ENCODE data around the gene C1orf21.

C1orf21 gene

DNA sequence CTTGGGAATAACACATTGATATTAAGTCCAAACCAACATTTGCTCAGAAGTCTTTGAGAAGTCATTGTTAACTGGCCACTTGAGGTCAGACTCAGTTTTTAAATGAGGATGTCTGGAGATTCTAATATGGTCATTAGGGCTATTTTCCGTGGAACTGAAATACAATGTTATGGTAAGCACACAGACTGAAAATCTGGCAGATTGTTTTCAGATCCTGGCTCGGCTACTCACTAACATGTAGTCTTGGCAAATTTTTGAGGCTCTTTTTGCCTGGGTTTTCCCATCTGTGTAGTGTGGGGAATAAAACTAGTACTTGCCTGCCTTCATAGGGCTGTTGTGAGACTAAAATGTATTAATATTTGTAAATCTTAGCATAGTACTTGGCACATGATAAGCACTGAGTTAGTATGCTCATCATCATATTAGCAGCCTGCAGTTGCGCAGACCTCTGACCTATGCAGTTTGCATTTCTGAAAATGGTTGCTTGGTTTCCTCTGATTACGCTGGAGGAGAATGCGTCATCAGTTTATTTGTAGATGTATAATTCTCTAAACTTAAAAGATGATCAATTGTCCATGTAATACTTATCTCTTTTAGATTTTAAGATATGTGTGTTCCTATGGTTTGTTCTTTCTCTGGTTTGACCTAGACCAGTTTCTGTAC is 100.8 kb downstream of the C1orf21 start:
- no peak for DNase-seq

- DNase-seq: no peak
Observed at GRCh38 chr1:184489908-184490307, 103.1 kb downstream of the C1orf21 start.

DNA sequence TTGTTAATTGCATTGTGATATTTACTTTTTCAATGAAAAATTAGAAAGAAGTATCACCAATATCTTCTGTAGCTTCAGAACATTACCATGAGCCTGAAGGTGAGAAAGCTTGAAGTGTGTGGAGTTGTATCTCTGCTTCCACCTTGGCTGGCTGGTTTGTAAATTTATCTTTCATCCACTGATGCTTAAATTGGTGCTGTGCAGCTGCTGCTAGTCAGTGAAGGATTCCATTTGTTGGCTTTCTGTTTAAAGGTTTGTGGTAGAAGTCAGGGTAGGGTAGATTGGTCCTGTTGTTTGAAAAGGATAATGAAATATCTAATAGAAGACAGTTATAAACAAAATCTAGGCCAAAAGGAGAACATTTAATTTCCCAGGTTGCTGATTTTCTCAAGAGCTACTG is 105.7 kb downstream of the C1orf21 start:
- no peak for DNase-seq

GRCh38 chr1:184493987-184494388 is 107.2 kb downstream of the C1orf21 start:
- no peak for DNase-seq

GRCh38 chr1:184494929-184495328 is 108.1 kb downstream of the C1orf21 start:
- DNase-seq: no peak

- DNase-seq: no peak
Observed at GRCh38 chr1:184497959-184498723, 111.3 kb downstream of the C1orf21 start.

GRCh38 chr1:184499616-184500015 is 112.8 kb downstream of the C1orf21 start:
- no peak for DNase-seq

- no peak for DNase-seq
Observed at GRCh38 chr1:184502161-184502560, 115.3 kb downstream of the C1orf21 start.

GRCh38 chr1:184503221-184503749 is 116.5 kb downstream of the C1orf21 start:
- DNase-seq: peak in 1 of 4 experiments; percentile 5

GRCh38 chr1:184504040-184504954 is 117.5 kb downstream of the C1orf21 start:
- DNase-seq: no peak

GRCh38 chr1:184504955-184505338 is 118.1 kb downstream of the C1orf21 start:
- no peak for DNase-seq

GRCh38 chr1:184506481-184506880 is 119.7 kb downstream of the C1orf21 start:
- peak in 3 of 4 experiments; percentile 11 to 70 (median 63) for DNase-seq

GRCh38 chr1:184507165-184507564 is 120.3 kb downstream of the C1orf21 start:
- DNase-seq: no peak

DNA sequence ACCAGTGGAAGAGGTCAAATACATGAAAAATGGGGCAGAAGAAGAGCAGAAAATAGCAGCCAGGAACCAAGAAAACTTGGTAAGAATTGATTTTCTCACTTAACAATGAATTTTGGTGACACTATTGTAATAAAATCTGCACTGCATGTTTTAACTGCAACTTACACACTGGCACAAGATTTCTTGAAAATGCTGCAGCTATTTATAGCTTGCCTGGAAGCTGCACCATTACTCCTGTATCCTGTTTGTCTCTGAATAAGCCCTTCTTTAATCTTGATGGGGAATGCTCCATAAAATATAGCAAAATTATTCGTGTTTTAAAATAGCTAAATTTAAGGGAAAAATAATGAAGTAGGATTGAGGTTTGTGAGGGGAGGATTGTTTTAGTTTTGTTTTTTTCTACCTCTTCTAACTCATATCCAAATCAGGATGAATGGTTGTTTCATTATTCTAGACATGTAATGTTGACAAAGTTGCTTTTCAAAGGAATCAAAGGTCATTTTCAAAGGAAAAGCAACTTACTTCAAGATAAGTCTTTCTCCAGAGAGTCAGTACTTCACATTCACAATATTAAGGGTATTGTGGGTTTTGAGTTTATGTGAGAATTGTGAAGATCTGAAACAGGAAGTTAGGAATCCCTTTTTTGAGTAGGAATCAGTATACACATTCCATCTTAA is 120.9 kb downstream of the C1orf21 start:
- DNase-seq: no peak

GRCh38 chr1:184509105-184509504 is 122.3 kb downstream of the C1orf21 start:
- DNase-seq: no peak

GRCh38 chr1:184510110-184510509 is 123.3 kb downstream of the C1orf21 start:
- DNase-seq: no peak

DNA sequence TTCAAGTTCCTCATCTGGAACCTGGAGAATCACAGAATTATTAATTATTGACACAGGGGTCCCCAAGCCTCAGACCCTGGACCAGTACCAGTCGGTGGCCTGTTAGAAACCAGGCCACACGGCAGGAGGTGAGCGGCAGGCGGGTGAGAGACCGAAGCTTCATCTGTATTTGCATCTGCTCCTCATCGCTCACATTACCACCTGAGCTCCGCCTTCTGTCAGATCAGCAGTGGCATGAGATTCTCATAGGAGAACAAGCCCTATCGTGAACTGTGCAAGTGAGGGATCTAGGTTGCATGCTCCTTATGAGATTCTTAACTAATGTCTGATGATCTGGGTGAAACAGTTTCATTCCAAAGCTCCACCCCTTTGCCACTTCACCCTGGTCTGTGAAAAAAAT is 125.9 kb downstream of the C1orf21 start:
- DNase-seq: no peak

DNA sequence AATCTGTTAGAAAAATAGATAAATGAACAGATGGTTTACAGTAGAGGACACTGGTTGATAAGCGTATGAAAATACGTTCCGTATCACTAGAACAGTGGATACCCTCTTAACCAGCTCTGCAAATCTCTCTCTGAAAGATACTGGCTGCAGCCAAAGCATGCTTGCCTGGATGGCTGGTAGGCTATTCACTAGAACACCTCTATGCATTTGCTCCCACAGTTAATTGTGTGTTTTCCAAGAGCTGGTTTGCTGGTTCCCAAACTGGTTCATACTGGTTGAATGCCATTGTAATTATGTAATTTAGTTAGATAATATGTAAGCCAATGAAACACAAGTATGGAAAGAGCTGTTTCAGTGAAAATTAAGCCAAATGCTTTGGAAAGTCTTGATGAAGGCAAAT is 126.6 kb downstream of the C1orf21 start:
- no peak for DNase-seq

DNA sequence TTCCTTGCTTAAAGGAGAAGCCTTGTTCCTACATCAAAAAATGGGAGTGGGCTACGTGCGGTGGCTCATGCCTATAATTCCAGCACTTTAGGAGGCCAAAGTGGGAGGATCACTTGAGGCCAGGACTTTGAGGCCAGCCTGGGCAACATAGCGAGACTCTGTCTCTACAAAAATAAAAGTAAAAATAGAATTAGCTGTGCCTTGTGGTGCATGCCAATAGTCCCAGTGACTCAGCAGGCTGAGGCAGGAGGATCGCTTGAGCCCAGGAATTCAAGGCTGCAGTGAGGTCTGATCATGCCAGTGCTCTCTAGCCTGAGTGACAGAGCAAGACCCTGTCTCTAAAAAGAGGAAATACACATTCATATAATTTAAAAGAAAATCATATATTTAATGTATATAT is 127.1 kb downstream of the C1orf21 start:
- DNase-seq: no peak

GRCh38 chr1:184514447-184514846 is 127.6 kb downstream of the C1orf21 start:
- DNase-seq: peak in 3 of 4 experiments; percentile 39 to 53 (median 46)

DNA sequence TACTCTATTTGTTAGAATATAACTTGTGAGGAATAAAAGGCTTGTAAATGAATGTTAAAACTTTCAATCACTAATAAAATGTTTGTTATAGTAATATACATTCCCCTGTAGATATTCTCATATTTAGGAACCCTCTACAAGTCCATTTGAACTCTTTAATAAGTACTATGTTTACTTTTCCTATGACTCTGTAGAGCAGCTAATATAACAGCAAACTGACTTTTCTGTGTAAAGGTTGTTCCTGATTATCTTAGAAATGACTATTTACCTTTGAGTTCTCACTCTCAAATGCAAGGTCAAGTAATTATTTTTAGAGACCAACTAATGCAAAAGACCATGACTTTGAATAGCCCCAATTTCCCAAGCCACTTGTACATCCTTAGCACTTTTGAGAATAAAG is 130.3 kb downstream of the C1orf21 start:
- DNase-seq: no peak

DNA sequence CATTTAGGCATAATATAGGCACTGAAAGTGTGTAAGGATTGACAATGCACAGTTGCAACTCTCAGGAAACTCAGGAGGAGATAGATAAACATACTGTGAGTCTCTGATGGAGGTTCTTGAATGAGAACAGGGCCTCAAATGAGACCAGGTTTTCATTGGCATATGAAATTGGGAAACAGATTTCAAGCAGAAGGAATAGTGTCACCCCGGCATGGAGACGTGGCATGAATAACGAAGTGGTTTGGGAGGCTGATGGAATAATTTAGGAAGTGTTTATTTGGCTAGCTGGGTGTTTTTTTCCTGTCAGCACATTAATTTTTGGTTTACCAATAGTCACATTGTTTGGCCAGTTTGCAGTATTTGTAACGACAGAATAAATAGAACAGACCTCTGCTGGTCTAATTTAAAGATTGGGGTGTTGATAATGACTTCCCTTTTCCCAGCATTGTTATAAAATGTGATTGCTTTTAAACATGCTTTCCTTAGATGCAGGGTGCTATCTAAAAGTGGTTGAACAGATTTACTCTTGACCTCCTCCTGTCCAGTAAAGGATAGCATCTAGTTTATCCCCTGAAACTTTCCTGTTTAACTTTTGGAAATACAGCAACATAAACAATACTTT is 132.0 kb downstream of the C1orf21 start:
- no peak for DNase-seq

Measured in suppressor macrophage (primary cell).